ENCODE data around the gene CD3G.

CD3G gene

DNA sequence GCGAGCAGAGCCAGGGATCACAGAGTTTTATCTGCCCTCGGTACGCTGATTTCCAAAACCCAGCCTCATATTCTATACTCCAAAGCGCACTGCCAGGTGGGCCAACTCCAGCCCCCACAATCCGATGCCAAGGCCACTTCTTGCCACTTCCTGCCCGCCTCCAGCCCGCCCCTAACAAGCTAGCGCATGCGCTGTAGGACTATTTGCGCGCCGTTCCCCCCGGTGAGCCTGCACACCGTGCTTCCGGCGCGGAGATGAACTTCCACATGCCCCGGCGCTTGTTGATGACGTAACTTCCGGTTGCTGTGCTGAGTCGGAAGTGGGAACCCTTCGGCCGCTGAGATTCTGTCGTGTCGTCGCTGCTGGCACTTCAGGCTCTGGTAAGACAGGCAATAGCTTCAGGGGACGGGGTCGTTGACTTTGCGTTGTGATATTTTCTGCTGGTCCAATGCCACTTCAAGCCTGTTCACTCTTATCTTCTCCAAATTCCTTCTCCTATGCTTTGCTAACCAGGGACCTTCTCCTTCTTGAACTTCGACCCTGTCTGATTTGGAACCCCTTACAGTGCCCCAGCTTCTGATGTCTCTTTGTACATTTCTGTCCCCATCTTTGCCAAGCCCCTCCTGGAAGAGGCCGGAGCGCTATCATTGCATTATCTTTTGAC is 15.3 kb downstream of the CD3G start, which contains the start of gene UBE4A:
Gene UBE4A (plus strand): TSS at position 306 of the 664 bp plus-strand sequence. CDS start 5,481 bp downstream, outside the sequence.
- H3K9me3 ChIP-seq (ENCODE audit: insufficient read depth, low read depth, low read length): no peaks in the 10 kb centered on the region
- peaks cover 10% of the 10 kb centered on the region for H3K27me3 ChIP-seq (ENCODE audit: insufficient read depth, low read length)
- H3K27ac ChIP-seq (ENCODE audit: low read length): no peak within 1 kb of the TSS
- H3K4me1 ChIP-seq (ENCODE audit: insufficient read depth, low read length): peaks cover 2% of the 10 kb centered on the region; the same call in 1 of the 2 replicates
- H3K4me3 ChIP-seq (ENCODE audit: low read length): peak within 1 kb of the TSS; percentile 97
- no peaks in the 10 kb centered on the region for H3K36me3 ChIP-seq (ENCODE audit: insufficient read depth, low read depth, low read length)
- H3K9ac ChIP-seq (ENCODE audit: low read depth, low read length): peak within 1 kb of the TSS; percentile 77; the same call in 1 of the 2 replicates

GRCh38 chr11:118364956-118365615 is 20.9 kb downstream of the CD3G start:
- H3K27me3 ChIP-seq (ENCODE audit: insufficient read depth, low read length): no peaks in the 10 kb centered on the region
- H3K4me3 ChIP-seq (ENCODE audit: low read length): no peak overlapping the region
- H3K4me1 ChIP-seq (ENCODE audit: insufficient read depth, low read length): peaks cover 2% of the 10 kb centered on the region; the same call in 1 of the 2 replicates
- H3K9ac ChIP-seq (ENCODE audit: low read depth, low read length): no peak overlapping the region
- H3K27ac ChIP-seq (ENCODE audit: low read length): no peak overlapping the region
- H3K9me3 ChIP-seq (ENCODE audit: insufficient read depth, low read depth, low read length): no peaks in the 10 kb centered on the region
- H3K36me3 ChIP-seq (ENCODE audit: insufficient read depth, low read depth, low read length): peaks cover 44% of the 10 kb centered on the region

DNA sequence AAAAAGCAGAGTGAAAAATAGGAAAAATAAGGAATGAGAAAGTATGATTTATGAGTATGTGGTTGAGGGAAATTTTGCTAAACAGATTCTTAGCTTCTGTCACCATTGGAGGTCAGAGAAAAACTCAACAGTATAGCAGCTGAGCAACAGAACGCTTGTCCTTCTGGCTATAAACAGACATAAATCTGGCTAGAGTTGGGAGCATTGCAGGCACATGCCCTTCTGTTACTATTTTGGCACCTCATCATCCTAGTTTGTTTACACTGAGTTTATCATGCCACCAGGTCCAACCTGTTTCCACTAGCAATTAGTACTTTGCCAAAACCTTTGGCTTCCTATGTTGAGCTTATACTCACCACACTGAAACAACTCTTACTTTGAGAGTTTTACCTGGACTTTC is 22.1 kb downstream of the CD3G start:
- H3K4me1 ChIP-seq (ENCODE audit: insufficient read depth, low read length): no peaks in the 10 kb centered on the region

DNA sequence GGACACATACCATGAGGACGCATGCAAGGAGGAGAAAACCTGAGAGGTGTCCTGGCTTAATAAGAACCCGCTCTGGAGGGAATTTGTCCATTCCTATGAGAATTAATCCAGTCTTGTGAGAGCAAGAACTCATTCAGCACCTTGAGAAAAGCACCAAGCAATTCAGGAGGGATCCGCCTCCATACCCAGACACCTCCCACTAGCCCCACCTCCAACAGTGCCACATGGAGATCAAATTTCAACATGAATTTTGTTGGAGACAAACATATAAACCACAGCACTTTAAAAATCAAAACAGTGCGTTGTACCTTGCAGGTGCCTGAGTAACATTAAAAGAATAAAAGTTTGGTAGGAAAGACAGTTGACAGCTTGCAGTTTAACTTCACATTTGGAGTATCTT is 26.6 kb downstream of the CD3G start:
- no peaks in the 10 kb centered on the region for H3K9me3 ChIP-seq (ENCODE audit: insufficient read depth, low read depth, low read length)
- no peaks in the 10 kb centered on the region for H3K4me1 ChIP-seq (ENCODE audit: insufficient read depth, low read length)
- peaks cover 85% of the 10 kb centered on the region for H3K36me3 ChIP-seq (ENCODE audit: insufficient read depth, low read depth, low read length)
- H3K9ac ChIP-seq (ENCODE audit: low read depth, low read length): no peak overlapping the region
- no peaks in the 10 kb centered on the region for H3K27me3 ChIP-seq (ENCODE audit: insufficient read depth, low read length)
- H3K4me3 ChIP-seq (ENCODE audit: low read length): no peak overlapping the region
- no peak overlapping the region for H3K27ac ChIP-seq (ENCODE audit: low read length)

More for the DNA sequence above, 22.1 kb downstream of the CD3G start:
- peaks cover 56% of the 10 kb centered on the region for H3K36me3 ChIP-seq (ENCODE audit: insufficient read depth, low read depth, low read length)
- no peaks in the 10 kb centered on the region for H3K27me3 ChIP-seq (ENCODE audit: insufficient read depth, low read length)
- no peak overlapping the region for H3K9ac ChIP-seq (ENCODE audit: low read depth, low read length)
- no peaks in the 10 kb centered on the region for H3K9me3 ChIP-seq (ENCODE audit: insufficient read depth, low read depth, low read length)
- H3K4me3 ChIP-seq (ENCODE audit: low read length): no peak overlapping the region
- H3K27ac ChIP-seq (ENCODE audit: low read length): no peak overlapping the region

DNA sequence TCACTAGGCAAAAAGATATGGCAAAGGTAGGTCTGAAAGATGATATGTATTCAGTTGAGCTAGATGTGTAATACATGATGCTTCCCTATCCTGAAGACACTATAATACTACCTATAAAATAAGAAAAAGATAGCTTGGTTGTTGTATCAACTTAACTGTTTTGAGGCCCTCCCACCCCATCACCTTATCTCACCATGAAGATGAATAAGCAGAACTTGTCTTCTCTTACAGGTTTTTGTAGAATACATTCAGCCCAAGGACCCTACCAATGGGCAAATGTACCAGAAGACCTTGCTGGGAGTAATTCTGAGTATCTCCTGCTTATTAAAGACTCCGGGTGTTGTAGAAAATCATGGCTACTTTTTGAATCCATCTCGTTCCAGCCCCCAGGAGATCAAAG is 29.1 kb downstream of the CD3G start:
- Histone ChIP-seq H3K9me3 (ENCODE audit: insufficient read depth, low read depth, low read length) (no peaks in the 10 kb centered on the region), H3K27ac (ENCODE audit: low read length) (no peak overlapping the region), H3K4me1 (ENCODE audit: insufficient read depth, low read length) (no peaks in the 10 kb centered on the region), H3K36me3 (ENCODE audit: insufficient read depth, low read depth, low read length) (peaks cover 90% of the 10 kb centered on the region), H3K27me3 (ENCODE audit: insufficient read depth, low read length) (no peaks in the 10 kb centered on the region), H3K9ac (ENCODE audit: low read depth, low read length) (no peak overlapping the region), H3K4me3 (ENCODE audit: low read length) (no peak overlapping the region)

GRCh38 chr11:118373871-118374270 is 29.7 kb downstream of the CD3G start:
- Histone ChIP-seq H3K9me3 (ENCODE audit: insufficient read depth, low read depth, low read length) (no peaks in the 10 kb centered on the region), H3K4me3 (ENCODE audit: low read length) (no peak overlapping the region), H3K4me1 (ENCODE audit: insufficient read depth, low read length) (no peaks in the 10 kb centered on the region), H3K9ac (ENCODE audit: low read depth, low read length) (no peak overlapping the region), H3K36me3 (ENCODE audit: insufficient read depth, low read depth, low read length) (peaks cover 90% of the 10 kb centered on the region), H3K27ac (ENCODE audit: low read length) (no peak overlapping the region), H3K27me3 (ENCODE audit: insufficient read depth, low read length) (no peaks in the 10 kb centered on the region)

- Histone ChIP-seq H3K4me3 (ENCODE audit: low read length) (no peak overlapping the region), H3K27me3 (ENCODE audit: insufficient read depth, low read length) (no peaks in the 10 kb centered on the region), H3K9me3 (ENCODE audit: insufficient read depth, low read depth, low read length) (no peaks in the 10 kb centered on the region), H3K9ac (ENCODE audit: low read depth, low read length) (no peak overlapping the region), H3K4me1 (ENCODE audit: insufficient read depth, low read length) (no peaks in the 10 kb centered on the region), H3K36me3 (ENCODE audit: insufficient read depth, low read depth, low read length) (peaks cover 90% of the 10 kb centered on the region), H3K27ac (ENCODE audit: low read length) (no peak overlapping the region)
These were observed 30.6 kb downstream of the CD3G start for GRCh38 chr11:118374729-118375128.

- H3K9me3 ChIP-seq (ENCODE audit: insufficient read depth, low read depth, low read length): no peaks in the 10 kb centered on the region
- no peaks in the 10 kb centered on the region for H3K27me3 ChIP-seq (ENCODE audit: insufficient read depth, low read length)
- no peak overlapping the region for H3K4me3 ChIP-seq (ENCODE audit: low read length)
- H3K9ac ChIP-seq (ENCODE audit: low read depth, low read length): no peak overlapping the region
- peaks cover 88% of the 10 kb centered on the region for H3K36me3 ChIP-seq (ENCODE audit: insufficient read depth, low read depth, low read length)
- H3K4me1 ChIP-seq (ENCODE audit: insufficient read depth, low read length): no peaks in the 10 kb centered on the region
- no peak overlapping the region for H3K27ac ChIP-seq (ENCODE audit: low read length)
These were observed 31.8 kb downstream of the CD3G start for GRCh38 chr11:118375978-118376377.

DNA sequence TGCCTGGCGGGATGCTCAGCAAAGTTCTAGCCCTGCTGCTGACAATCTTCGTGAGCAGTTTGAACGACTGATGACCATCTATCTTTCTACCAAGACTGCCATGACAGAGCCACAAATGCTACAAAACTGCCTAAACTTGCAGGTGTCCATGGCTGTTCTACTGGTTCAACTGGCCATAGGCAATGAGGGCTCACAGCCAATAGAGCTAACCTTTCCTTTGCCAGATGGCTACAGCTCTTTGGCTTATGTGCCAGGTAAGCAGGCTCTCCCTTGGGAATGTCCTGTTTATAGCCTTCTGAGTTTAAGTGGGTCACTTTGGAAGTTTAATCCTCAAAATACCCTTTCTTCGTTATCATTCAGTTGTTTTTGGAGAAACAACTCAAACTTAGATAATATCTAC is 35.4 kb downstream of the CD3G start:
- no peaks in the 10 kb centered on the region for H3K27me3 ChIP-seq (ENCODE audit: insufficient read depth, low read length)
- H3K36me3 ChIP-seq (ENCODE audit: insufficient read depth, low read depth, low read length): peaks cover 88% of the 10 kb centered on the region
- no peaks in the 10 kb centered on the region for H3K9me3 ChIP-seq (ENCODE audit: insufficient read depth, low read depth, low read length)
- no peak overlapping the region for H3K27ac ChIP-seq (ENCODE audit: low read length)
- H3K4me3 ChIP-seq (ENCODE audit: low read length): no peak overlapping the region
- no peaks in the 10 kb centered on the region for H3K4me1 ChIP-seq (ENCODE audit: insufficient read depth, low read length)
- no peak overlapping the region for H3K9ac ChIP-seq (ENCODE audit: low read depth, low read length)

DNA sequence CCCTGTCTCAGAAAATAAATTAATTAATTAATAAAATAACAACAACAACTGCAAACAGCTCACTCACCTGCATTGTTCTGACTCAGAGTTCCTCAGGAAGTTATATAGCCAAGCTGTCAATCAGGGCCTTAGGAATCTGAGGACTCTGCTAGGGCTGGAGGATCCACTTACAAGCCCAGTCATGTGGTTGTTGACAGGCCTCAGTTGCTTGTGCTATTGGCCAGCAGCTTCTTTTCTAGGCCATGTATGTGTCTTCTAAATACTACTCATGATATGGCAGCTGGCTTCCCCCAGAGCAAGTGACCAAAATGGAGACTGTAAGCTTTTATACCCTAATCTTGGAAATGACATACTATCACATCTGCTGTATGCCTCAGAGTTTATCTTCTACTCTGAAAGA is 36.4 kb downstream of the CD3G start:
- Histone ChIP-seq H3K36me3 (ENCODE audit: insufficient read depth, low read depth, low read length) (peaks cover 92% of the 10 kb centered on the region), H3K4me1 (ENCODE audit: insufficient read depth, low read length) (no peaks in the 10 kb centered on the region)

DNA sequence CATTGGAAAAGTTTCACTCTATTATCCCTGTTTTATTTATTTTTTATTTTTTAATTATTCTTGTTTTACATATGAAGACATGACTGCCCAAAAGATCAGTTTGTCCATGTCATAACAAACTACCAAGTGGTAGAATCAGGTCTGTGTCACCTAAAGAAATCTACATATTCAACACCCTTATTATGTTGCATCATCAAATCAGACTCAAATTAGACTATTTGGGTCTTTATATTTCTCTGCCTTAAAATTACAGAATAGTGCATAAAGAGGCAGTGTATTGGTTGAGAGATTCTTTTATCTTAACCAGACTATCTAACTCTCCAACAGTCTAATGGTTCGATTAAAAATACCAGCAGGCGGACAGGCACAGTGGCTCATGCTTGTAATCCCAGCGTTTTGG is 38.8 kb downstream of the CD3G start:
- H3K4me3 ChIP-seq (ENCODE audit: low read length): no peak overlapping the region
- H3K9me3 ChIP-seq (ENCODE audit: insufficient read depth, low read depth, low read length): no peaks in the 10 kb centered on the region
- H3K9ac ChIP-seq (ENCODE audit: low read depth, low read length): no peak overlapping the region
- H3K27ac ChIP-seq (ENCODE audit: low read length): no peak overlapping the region
- peaks cover 96% of the 10 kb centered on the region for H3K36me3 ChIP-seq (ENCODE audit: insufficient read depth, low read depth, low read length)
- no peaks in the 10 kb centered on the region for H3K4me1 ChIP-seq (ENCODE audit: insufficient read depth, low read length)
- H3K27me3 ChIP-seq (ENCODE audit: insufficient read depth, low read length): no peaks in the 10 kb centered on the region

More for the DNA sequence above, 36.4 kb downstream of the CD3G start:
- Histone ChIP-seq H3K9ac (ENCODE audit: low read depth, low read length) (no peak overlapping the region), H3K4me3 (ENCODE audit: low read length) (no peak overlapping the region), H3K27ac (ENCODE audit: low read length) (no peak overlapping the region), H3K9me3 (ENCODE audit: insufficient read depth, low read depth, low read length) (no peaks in the 10 kb centered on the region), H3K27me3 (ENCODE audit: insufficient read depth, low read length) (no peaks in the 10 kb centered on the region)

GRCh38 chr11:118383657-118384056 is 39.5 kb downstream of the CD3G start:
- H3K9ac ChIP-seq (ENCODE audit: low read depth, low read length): no peak overlapping the region
- no peak overlapping the region for H3K27ac ChIP-seq (ENCODE audit: low read length)
- peaks cover 95% of the 10 kb centered on the region for H3K36me3 ChIP-seq (ENCODE audit: insufficient read depth, low read depth, low read length)
- no peaks in the 10 kb centered on the region for H3K4me1 ChIP-seq (ENCODE audit: insufficient read depth, low read length)
- H3K4me3 ChIP-seq (ENCODE audit: low read length): no peak overlapping the region
- H3K27me3 ChIP-seq (ENCODE audit: insufficient read depth, low read length): no peaks in the 10 kb centered on the region
- no peaks in the 10 kb centered on the region for H3K9me3 ChIP-seq (ENCODE audit: insufficient read depth, low read depth, low read length)
